GM19239 (cell line): ENCODE measurements around the gene DISP2.

Experiments
- DNase-seq: peaks from one replicate; pipeline ENCODE4 v3.0.0; 2011; ENCODE audit warnings: low spot score; ENCODE audit not compliant: insufficient read length
- FAIRE-seq: peaks from 2 replicates; lab custom pipeline; 2011; peaks lifted over from hg19 to GRCh38; lab: Jason Lieb, UNC

Gene DISP2

GRCh38 chr15:40340740-40341400 lies 17.1 kb upstream of the DISP2 start, which contains the start of gene CCDC9B:
TSS of gene CCDC9B (minus strand) at chr15:40340939. CDS start at chr15:40340819, 120 bp downstream.
- no peak for DNase-seq
- FAIRE-seq, result no peak

GRCh38 chr15:40342416-40343320 lies 15.4 kb upstream of the DISP2 start:
- FAIRE-seq, result no peak
- DNase-seq, result no peak

GRCh38 chr15:40343512-40343911 lies 14.5 kb upstream of the DISP2 start:
- DNase-seq, result no peak
- FAIRE-seq, result no peak

- DNase-seq (no peak), FAIRE-seq (no peak)
Measured at GRCh38 chr15:40344217-40344616, 13.8 kb upstream of the DISP2 start.

GRCh38 chr15:40344631-40345120 lies 13.3 kb upstream of the DISP2 start:
- FAIRE-seq (peak; percentile 78), DNase-seq (peak; percentile 77)

- DNase-seq (no peak), FAIRE-seq (no peak)
Measured at GRCh38 chr15:40345225-40345866, 12.7 kb upstream of the DISP2 start.

- no peak for FAIRE-seq
Measured at GRCh38 chr15:40345867-40346578, 12.0 kb upstream of the DISP2 start.

GRCh38 chr15:40346579-40347558 lies 11.2 kb upstream of the DISP2 start:
- FAIRE-seq (no peak), DNase-seq (no peak)

More at GRCh38 chr15:40345867-40346578, 12.0 kb upstream of the DISP2 start:
- no peak for DNase-seq

- DNase-seq (no peak), FAIRE-seq (no peak)
Measured at GRCh38 chr15:40347559-40348473, 10.2 kb upstream of the DISP2 start.

GRCh38 chr15:40348474-40348870 lies 9.5 kb upstream of the DISP2 start:
- no peak for DNase-seq
- no peak for FAIRE-seq

GRCh38 chr15:40349163-40349562 lies 8.9 kb upstream of the DISP2 start:
- FAIRE-seq, result no peak
- DNase-seq, result no peak

GRCh38 chr15:40352281-40352901 lies 5.6 kb upstream of the DISP2 start:
- FAIRE-seq, result no peak
- DNase-seq, result no peak

- FAIRE-seq (no peak), DNase-seq (no peak)
Measured at GRCh38 chr15:40353697-40354096, 4.3 kb upstream of the DISP2 start.

- DNase-seq (no peak), FAIRE-seq (no peak)
Measured at GRCh38 chr15:40354408-40355171, 3.4 kb upstream of the DISP2 start.

GRCh38 chr15:40355976-40356585 lies 1.9 kb upstream of the DISP2 start:
- FAIRE-seq, result no peak
- DNase-seq, result no peak

- DNase-seq (no peak), FAIRE-seq (no peak)
Measured at GRCh38 chr15:40357246-40357645, 773 bp upstream of the DISP2 start.
